ENCODE results near the gene MIER2. TPM values are rescaled to one million over a fixed set of nuclear protein-coding genes. Genes with fewer than 3 reads are reported as not detected.

The MIER2 gene
- total and polyA plus RNA-seq, 10 of the 15 experiments (the other 5 are each of a cell fraction or from before 2014, with no cell fraction given) = 0.48 to 23.6 (median 12.1) TPM

GRCh38 chr19:378706-379105, 34.1 kb upstream of the MIER2 start:
- Histone ChIP-seq H3K9me3 (replicated peaks; ENCODE audit: control insufficient read depth, insufficient read depth, low read length) (no peaks in the 10 kb centered on the region; the same call in 2 of the 3 replicates), H3K79me2 (ENCODE audit: control insufficient read depth, insufficient read depth, low read length) (no peaks in the 10 kb centered on the region), H2AFZ (ENCODE audit: control insufficient read depth, low read depth, low read length) (no peak overlapping the region), H3K27me3 (replicated peaks in 1 of 2; ENCODE audit: control insufficient read depth in 2 of 2, insufficient read depth in 2 of 2, low read length in 1 of 2) (no peaks in the 10 kb centered on the region), H3K4me2 (ENCODE audit: control insufficient read depth, insufficient read depth) (no peak overlapping the region), H3K36me3 (ENCODE audit: control insufficient read depth in 2 of 2, insufficient read depth in 2 of 2, low read length in 1 of 2) (no peaks in the 10 kb centered on the region), H4K20me1 (ENCODE audit: control insufficient read depth, insufficient read depth) (no peaks in the 10 kb centered on the region), H3K4me1 (ENCODE audit: control insufficient read depth, insufficient read depth, low read length) (peaks cover 10% of the 10 kb centered on the region), H3K27ac (ENCODE audit: control insufficient read depth, insufficient read depth) (no peak overlapping the region), H3K4me3 (no peak overlapping the region), H3K9ac (ENCODE audit: control insufficient read depth, insufficient read depth, low read length) (no peak overlapping the region)
- SMC1A ChIA-PET (ENCODE audit: uncharacterized antibody, unreplicated experiment) = no interaction called here
- intact Hi-C loops (cut with micrococcal nuclease; ENCODE audit: unreplicated experiment) (no loop called here), in situ Hi-C loops (cut with MboI) (no loop called here)
- POLR2A ChIA-PET = no interaction called here
- no peak for FAIRE-seq
- 44% methylated on average over 14 of the region's 14 CpGs for WGBS (ENCODE audit: insufficient coverage, insufficient replicate concordance, low lambda C conversion rate, missing lambda C conversion rate)
- ATAC-seq = no peak
- RAD21 ChIA-PET (ENCODE audit: unreplicated experiment) = no interaction called here
- CTCF ChIA-PET = no interaction called here
- DNase-seq (ENCODE audit: low read depth, low spot score) = no peak
- no TSS peak for BruUV-seq (replicated peaks)
- TF ChIP-seq ZBTB11 (CRISPR knock-in tag; IDR thresholded peaks at IDR 0.05) = no peak
- TF ChIP-seq LARP7 (IDR thresholded peaks at IDR 0.05) = no peak
- no peak for TF ChIP-seq MTA2 (IDR thresholded peaks at IDR 0.05; ENCODE audit: low read depth)
- TF ChIP-seq CHD2 (IDR thresholded peaks at IDR 0.05; ENCODE audit: borderline replicate concordance, low read depth, low read length) = no peak
- no peak for TF ChIP-seq SREBF2 (IDR thresholded peaks at IDR 0.05; ENCODE audit: low read length)
- TF ChIP-seq KAT2A (conservative IDR thresholded peaks at IDR 0.05; ENCODE audit: control insufficient read depth, low read depth, low read length) = no peak
- TF ChIP-seq SRF (IDR thresholded peaks at IDR 0.05; ENCODE audit: low read depth in 2 of 2, low read length in 2 of 2) = no peak
- no peak for TF ChIP-seq IRF3 (IDR thresholded peaks at IDR 0.05)
- no peak for TF ChIP-seq SKIL (IDR thresholded peaks at IDR 0.05; ENCODE audit: low read depth, poor library complexity, severe bottlenecking)
- no peak for TF ChIP-seq ZZZ3 (IDR thresholded peaks at IDR 0.05; ENCODE audit: control insufficient read depth, insufficient read length, low read depth)
- no peak for TF ChIP-seq POU2F2 (IDR thresholded peaks at IDR 0.05; ENCODE audit: borderline replicate concordance, low read depth, low read length)
- no peak for TF ChIP-seq ZBTB40 (IDR thresholded peaks at IDR 0.05; ENCODE audit: borderline replicate concordance)

Data from GM12878 (cell line).